Gastroesophageal sphincter (tissue), 3 donors: ENCODE results near the gene CHST13.

Source experiments
- CTCF ChIP-seq, 4 experiments: fragments of 200-600 bp in 2 of 4; fragments of 450-650 bp in 2 of 4; sonication (generic) in 1 of 4; IDR thresholded peaks; one replicate each; pipeline ENCODE4 v1.5.1; 2017 to 2019; ENCODE audit warnings: antibody characterized with exemption in 4 of 4, mild to moderate bottlenecking in 2 of 4, moderate library complexity in 2 of 4
- EP300 ChIP-seq: sonication (generic); formaldehyde crosslinking; IDR thresholded peaks from one replicate; pipeline ENCODE4 v1.6.1; 2017; ENCODE audit warnings: antibody characterized with exemption, mild to moderate bottlenecking

DNA sequence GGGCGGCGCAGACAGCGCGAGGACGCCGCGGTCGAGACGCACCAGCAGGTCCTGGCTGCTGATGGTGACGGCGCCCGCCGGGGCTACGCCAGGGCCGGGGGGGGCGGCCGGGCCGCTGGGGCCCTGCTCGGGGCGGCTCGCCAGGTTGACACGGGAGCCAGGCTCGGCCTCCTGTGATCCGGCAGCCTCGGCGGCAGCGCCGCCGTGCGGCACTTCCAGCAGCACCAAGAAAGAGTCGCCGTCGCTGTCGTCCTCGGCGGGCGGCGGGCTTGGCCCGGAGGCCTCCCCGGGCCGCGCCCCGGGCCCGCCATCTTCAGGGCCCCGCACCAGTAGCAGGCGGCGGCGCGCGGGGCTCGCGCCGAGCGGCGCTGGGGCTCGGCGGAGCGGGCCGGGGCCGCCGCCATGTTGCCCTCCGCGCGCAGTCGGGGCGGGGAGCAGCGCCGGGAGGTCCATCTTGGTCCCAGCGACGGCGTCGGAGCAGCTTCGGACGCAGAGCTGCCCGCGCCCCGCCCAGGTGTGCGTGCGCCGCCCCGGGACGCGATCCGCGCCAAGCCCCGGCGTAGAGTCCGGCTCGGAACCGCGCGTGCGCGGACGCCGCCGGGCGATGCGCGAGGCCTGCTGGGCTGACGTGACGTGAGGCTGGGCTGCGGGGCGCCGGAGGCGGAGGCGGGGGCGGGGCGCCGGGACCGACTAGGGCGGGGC lies 48.4 kb upstream of the CHST13 start, which contains the start of gene ZXDC:
- TF ChIP-seq CTCF (IDR thresholded peaks at IDR 0.05) (peak in 3 of 4 experiments; percentile 56 to 66 (median 56)), EP300 (no peak)
